ENCODE measurements around the gene PGGHG. TPM values are rescaled to one million over a fixed set of nuclear protein-coding genes. Genes with fewer than 3 reads are reported as not detected.

The PGGHG gene
- total RNA-seq, 1 donor from 2014 or later = 13.1 TPM

DNA sequence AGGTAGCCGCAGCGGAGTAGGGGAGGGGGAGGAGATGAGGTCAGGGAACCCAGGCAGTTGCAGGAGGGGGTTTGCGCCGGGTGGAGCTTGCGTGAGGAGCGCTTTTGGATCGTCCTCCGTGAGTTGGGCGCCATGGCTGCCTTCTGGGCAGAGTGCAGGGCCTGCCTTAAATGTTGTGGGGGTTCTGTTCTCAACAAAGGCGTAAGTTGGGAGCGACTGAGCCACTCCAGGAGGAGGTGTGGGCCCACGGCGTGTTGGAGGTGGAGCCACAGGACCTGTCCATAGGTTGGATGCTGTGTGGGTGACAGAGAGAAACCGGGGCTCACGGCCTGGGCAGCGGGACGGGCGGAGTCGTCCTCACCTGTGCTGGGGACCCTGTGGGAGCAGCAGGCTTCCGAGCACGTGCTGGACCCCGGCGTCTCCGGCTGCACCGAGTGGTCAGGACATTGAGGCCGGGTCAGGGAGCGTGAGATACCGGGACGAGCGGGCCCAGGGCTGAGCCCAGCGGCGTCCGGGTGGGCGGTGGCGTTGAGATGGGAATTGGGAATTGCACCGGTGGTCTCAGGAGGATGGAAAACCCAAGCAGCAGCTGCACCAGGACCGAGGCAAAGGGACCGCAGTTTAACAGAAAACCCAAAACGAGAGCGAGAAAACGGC lies 977 bp upstream of the PGGHG start:
- H3K4me3 ChIP-seq (ENCODE audit: low read depth, low read length) = peak overlapping the region; percentile 55
- no peak for DNase-seq (ENCODE audit: low read depth)
- TF ChIP-seq, protein P1, sequence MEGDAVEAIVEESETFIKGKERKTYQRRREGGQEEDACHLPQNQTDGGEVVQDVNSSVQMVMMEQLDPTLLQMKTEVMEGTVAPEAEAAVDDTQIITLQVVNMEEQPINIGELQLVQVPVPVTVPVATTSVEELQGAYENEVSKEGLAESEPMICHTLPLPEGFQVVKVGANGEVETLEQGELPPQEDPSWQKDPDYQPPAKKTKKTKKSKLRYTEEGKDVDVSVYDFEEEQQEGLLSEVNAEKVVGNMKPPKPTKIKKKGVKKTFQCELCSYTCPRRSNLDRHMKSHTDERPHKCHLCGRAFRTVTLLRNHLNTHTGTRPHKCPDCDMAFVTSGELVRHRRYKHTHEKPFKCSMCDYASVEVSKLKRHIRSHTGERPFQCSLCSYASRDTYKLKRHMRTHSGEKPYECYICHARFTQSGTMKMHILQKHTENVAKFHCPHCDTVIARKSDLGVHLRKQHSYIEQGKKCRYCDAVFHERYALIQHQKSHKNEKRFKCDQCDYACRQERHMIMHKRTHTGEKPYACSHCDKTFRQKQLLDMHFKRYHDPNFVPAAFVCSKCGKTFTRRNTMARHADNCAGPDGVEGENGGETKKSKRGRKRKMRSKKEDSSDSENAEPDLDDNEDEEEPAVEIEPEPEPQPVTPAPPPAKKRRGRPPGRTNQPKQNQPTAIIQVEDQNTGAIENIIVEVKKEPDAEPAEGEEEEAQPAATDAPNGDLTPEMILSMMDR (conservative IDR thresholded peaks at IDR 0.05; ENCODE audit: low read depth, low read length) = no peak

GRCh38 chr11:289398-289711 lies 429 bp downstream of the PGGHG start:
- TF ChIP-seq, protein P1 (conservative IDR thresholded peaks at IDR 0.05; ENCODE audit: low read depth, low read length) = no peak
- no peak for DNase-seq (ENCODE audit: low read depth)
- H3K4me3 ChIP-seq (ENCODE audit: low read depth, low read length) = peak overlapping the region; percentile 46

- peak overlapping the region; percentile 46 for H3K4me3 ChIP-seq (ENCODE audit: low read depth, low read length)
- DNase-seq (ENCODE audit: low read depth) = no peak
Observed at GRCh38 chr11:289712-290620, 1.0 kb downstream of the PGGHG start.

GRCh38 chr11:290621-291231 lies 1.8 kb downstream of the PGGHG start:
- TF ChIP-seq, protein P1 (conservative IDR thresholded peaks at IDR 0.05; ENCODE audit: low read depth, low read length) = no peak
- no peak overlapping the region for H3K4me3 ChIP-seq (ENCODE audit: low read depth, low read length)
- DNase-seq (ENCODE audit: low read depth) = no peak

More at GRCh38 chr11:289712-290620, 1.0 kb downstream of the PGGHG start:
- TF ChIP-seq, protein P1 (conservative IDR thresholded peaks at IDR 0.05; ENCODE audit: low read depth, low read length) = no peak

DNA sequence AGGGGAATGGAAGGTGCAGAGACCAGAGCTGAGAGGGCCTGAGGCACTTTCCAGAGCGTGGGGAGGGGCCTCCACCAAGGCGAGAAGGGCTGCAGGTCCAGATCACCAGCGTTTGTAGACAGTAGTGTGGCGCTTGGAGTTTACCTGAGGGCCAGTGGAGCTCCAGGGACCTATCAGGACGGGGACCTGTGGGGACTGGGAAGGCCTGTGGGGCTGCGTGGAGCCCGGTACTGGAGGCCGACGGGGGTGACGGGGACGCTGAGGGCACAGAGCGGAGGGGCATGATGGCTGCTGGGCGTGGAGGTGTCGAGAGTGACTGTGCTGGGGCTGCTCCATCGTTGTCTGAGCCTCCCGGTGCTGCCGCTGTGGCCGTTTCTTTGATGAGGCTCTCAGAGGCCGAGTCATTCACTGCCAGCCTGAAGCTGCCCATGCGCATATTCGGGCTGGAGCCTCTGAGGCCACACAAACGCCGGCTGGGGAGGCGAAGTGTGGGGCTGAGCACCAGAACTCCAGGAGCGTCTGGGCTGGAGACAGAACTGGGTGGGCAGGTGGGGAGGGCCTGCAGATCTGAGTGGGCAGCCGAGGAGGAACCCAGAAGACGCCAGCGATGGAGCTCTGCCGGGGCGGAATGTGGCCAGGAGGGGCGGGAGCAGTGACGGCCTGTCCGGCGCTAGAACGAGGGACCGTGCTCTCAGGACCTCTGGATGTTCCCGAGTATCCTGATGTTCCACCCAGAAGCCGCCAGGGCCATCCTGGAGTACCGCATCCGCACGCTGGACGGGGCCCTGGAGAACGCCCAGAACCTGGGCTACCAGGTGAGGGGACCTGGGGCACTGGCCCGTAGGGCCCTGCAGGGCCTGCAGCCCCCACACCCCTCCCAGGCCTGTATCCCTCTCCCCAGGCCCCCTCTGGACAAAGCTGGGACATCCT lies 2.6 kb downstream of the PGGHG start:
- no peak overlapping the region for H3K4me3 ChIP-seq (ENCODE audit: low read depth, low read length)
- TF ChIP-seq, protein P1 (conservative IDR thresholded peaks at IDR 0.05; ENCODE audit: low read depth, low read length) = no peak
- no peak for DNase-seq (ENCODE audit: low read depth)

All from epithelial cell of proximal tubule (primary cell).